GM21529 (cell line): ENCODE measurements around the gene ZNF3.

Experiments used
- ATAC-seq: cut with Tn5 transposase; IDR thresholded peaks from one replicate; pipeline ENCODE4 v1.9.1; 2021; ENCODE audit not compliant: unreplicated experiment

Gene ZNF3

GRCh38 chr7:100109521-100110163, 28.1 kb upstream of the ZNF3 start:
- no peak for ATAC-seq

- ATAC-seq = no peak
These were observed 26.4 kb upstream of the ZNF3 start for GRCh38 chr7:100107890-100108289.

- no peak for ATAC-seq
These were observed 25.7 kb upstream of the ZNF3 start for GRCh38 chr7:100107125-100107737.

- ATAC-seq = no peak
These were observed 25.1 kb upstream of the ZNF3 start for GRCh38 chr7:100106633-100107032.

- ATAC-seq = no peak
These were observed 24.0 kb upstream of the ZNF3 start for GRCh38 chr7:100105534-100105933.

- ATAC-seq = no peak
These were observed 21.7 kb upstream of the ZNF3 start for GRCh38 chr7:100102950-100103840.

GRCh38 chr7:100101016-100101862, 19.7 kb upstream of the ZNF3 start, which contains the start of the genes AP4M1 and MCM7:
Gene AP4M1, plus strand, starts transcription at chr7:100101643. Its CDS starts 72 bp downstream, at chr7:100101715.
Gene MCM7, minus strand, starts transcription at chr7:100101397. Its CDS starts 103 bp downstream, at chr7:100101294.
- ATAC-seq = peak; percentile 85

GRCh38 chr7:100100420-100101015, 19.0 kb upstream of the ZNF3 start:
- ATAC-seq = peak; percentile 63

- no peak for ATAC-seq
These were observed 17.9 kb upstream of the ZNF3 start for GRCh38 chr7:100099452-100099851.

- no peak for ATAC-seq
These were observed 17.4 kb upstream of the ZNF3 start for GRCh38 chr7:100098913-100099312.

GRCh38 chr7:100095704-100096103, 14.2 kb upstream of the ZNF3 start:
- no peak for ATAC-seq

- no peak for ATAC-seq
These were observed 13.8 kb upstream of the ZNF3 start for GRCh38 chr7:100095289-100095688.

- no peak for ATAC-seq
These were observed 12.5 kb upstream of the ZNF3 start for GRCh38 chr7:100093925-100094486.

GRCh38 chr7:100093498-100093897, 12.0 kb upstream of the ZNF3 start:
- ATAC-seq = no peak

- no peak for ATAC-seq
These were observed 11.5 kb upstream of the ZNF3 start for GRCh38 chr7:100093054-100093453.

- ATAC-seq = no peak
These were observed 10.1 kb upstream of the ZNF3 start for GRCh38 chr7:100091411-100092181.

- ATAC-seq = no peak
These were observed 9.2 kb upstream of the ZNF3 start for GRCh38 chr7:100090527-100091410.

GRCh38 chr7:100089458-100090196, 8.1 kb upstream of the ZNF3 start:
- ATAC-seq = no peak
